Measurements from ENCODE around the gene PCMT1.

- no peak for TF ChIP-seq POLR2A (IDR thresholded peaks at IDR 0.05)
- no peak for TF ChIP-seq CTCF (IDR thresholded peaks at IDR 0.05)
Observed at GRCh38 chr6:149752600-149753373, 3.2 kb downstream of the PCMT1 start.

Data from adrenal gland (tissue), 5 donors.